ENCODE data around the gene PIGK.
"Not testable (repeated sequence)": the region's sequence is repeated elsewhere in the genome, so short reads cannot be mapped to it uniquely, and the experiment has no call there.

The PIGK gene

DNA sequence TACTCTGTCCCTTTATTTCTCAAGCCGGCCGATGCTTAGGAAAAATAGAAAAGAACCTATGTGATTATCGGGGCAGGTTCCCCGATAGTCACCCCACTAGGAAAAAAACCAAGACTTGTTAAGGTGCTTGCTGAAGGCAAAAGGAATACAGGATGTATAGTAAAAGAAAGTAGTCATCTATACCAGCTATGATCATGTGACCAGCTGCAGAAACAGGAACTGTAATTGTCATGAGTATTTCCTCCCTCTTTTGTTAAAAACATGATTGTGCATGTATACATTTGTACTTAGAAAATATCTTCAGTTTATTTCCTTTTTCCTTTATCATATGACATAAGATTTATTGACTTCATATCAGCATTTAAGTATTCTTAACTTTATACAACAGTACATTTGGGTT lies 30.5 kb downstream of the PIGK start:
- DNase-seq = no peak

DNA sequence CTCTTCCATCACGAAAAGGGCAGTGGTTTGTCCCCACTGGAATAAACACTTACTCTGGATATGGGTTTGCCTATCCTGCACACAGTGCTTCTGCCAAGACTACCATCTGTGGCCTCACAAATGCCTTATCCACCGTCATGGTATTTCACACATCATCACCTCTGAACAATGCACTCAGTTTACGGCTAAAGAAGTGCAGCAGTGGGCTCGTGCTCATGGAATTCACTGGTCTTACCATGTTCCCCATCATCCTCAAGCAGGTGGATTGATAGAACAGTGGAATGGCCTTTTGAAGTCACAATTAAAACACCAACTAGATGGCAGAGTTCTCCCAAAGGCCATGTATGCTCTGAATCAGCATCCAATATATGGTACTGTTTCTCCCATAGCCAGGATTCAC lies 32.3 kb downstream of the PIGK start:
- not testable (repeated sequence) for DNase-seq

DNA sequence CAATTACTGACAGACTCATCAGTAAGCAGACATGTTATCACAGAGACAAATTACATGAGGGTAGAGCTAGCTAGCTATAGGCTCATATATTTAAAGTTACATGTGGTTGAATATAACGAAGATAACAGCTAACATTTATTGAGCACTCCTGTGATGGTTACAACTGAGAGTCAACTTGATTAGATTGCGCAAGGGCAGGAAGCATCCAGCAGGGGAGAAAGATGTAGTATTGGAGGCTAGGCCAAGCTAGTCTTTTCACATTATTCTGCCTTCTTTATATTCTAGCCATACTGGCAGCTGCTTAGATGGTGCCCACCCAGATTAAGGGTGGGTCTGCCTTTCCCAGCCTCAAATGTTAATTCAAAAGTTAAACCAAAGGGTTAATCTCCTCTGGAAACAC lies 37.1 kb downstream of the PIGK start:
- DNase-seq = no peak

GRCh38 chr1:77179632-77180031 lies 39.6 kb downstream of the PIGK start:
- no peak for DNase-seq

GRCh38 chr1:77175230-77175844 lies 43.9 kb downstream of the PIGK start:
- DNase-seq = no peak

DNA sequence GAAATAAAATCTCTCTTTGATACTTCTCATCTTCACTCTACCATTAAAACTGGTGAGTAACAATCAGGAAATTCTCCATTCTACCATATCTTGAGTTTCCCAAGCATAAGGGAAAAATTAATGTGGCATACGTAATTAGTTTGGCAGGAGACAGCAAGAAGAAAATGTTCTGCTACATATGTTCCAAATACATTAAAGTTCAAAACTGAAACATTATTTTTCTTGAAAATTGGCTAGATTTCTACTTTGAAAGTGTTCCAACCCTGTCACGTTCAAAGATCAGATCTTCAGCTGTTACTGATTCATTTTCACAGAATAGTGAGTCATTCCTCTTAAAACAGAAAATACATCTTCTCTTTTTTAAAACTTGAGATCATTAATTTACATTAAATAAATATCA lies 48.5 kb downstream of the PIGK start:
- DNase-seq = no peak

DNA sequence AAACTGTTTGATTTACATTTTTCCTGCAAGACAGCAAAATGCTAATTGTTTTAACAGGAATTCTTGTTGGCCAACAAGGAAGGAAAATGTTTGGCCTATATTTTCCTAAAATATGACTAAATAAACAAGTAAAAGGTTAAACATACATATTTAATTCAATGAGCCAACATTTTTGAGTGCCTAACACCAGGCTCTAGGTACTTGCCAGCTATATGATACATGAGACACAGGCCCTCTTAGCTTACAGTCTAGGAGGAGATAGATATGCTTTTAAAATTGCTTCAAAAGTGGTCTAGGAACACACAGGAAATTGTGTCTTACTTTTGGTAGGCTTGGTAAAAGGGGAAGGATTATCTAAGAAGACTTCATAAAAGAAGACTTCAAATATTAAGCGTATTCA lies 50.9 kb downstream of the PIGK start:
- no peak for DNase-seq

- DNase-seq = no peak
Measured at GRCh38 chr1:77164434-77164944, 54.7 kb downstream of the PIGK start.

GRCh38 chr1:77159706-77160105 lies 59.5 kb downstream of the PIGK start:
- not testable (repeated sequence) for DNase-seq

- DNase-seq = no peak
Measured at GRCh38 chr1:77156214-77156613, 63.0 kb downstream of the PIGK start.

DNA sequence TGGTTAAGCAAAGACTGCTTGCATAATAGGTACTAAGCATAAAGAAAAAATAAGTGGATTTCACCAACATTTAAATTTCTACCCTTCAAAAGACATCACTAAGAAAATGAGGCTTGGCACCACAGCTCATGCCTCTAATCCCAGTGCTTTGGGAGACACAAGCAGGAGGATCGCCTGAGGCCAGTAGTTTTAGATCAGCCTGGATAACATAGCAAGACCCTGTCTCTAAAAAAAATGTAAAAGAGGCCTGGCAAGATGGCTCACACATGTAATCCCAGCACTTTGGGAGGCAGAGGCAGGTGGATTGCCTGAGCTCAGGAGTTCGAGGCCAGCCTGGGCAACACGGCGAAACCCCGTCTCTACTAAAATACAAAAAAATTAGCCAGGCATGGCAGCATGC lies 73.0 kb downstream of the PIGK start:
- DNase-seq = no peak

DNA sequence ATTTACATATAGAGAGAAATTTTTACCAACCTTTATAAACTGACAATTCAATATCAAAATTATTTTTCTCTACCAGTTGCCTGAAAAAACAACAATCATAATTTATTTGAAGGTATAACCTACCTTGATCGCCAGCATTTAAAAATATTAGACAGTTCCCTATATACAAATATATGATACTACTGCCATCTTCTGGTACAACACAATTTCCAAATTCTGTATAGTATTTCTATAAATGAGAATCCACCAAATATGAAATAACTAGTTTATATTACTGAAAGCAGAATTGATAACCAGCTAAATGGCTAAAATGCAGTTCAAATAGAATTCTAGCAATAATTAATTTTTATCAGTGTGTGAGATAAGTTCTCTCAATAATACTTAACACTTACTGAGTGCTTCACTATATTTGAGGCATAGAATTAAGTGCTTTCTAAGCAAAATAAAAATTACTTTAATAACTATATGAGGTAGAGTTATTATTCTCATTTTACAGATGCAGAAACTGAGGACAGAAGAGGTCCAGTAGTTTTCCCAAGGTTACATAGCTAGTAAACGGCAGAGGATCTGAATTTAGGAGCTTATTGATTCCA lies 75.6 kb downstream of the PIGK start:
- no peak for DNase-seq

- no peak for DNase-seq
Measured at GRCh38 chr1:77139389-77139788, 79.8 kb downstream of the PIGK start.

DNA sequence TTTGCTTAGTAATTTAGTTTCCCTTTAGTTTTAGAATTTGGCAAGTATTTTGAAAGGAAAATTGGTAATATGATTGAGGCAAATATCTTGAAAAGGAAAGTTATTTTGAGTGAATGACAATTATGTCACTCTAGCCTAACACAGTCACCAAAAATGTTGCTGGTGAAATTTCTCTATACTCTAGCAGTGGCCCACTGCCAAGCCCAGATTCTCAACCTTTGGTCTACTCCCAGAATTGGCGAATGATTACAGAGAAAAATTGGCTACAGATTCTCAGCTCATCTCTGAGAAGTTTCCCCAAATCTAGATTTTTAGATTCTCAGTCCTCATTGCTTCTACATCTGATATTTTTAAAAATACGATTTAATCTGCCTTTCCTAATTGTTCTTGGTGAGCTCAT lies 84.9 kb downstream of the PIGK start:
- DNase-seq = no peak

GRCh38 chr1:77133731-77134358 lies 85.4 kb downstream of the PIGK start:
- DNase-seq = no peak

DNA sequence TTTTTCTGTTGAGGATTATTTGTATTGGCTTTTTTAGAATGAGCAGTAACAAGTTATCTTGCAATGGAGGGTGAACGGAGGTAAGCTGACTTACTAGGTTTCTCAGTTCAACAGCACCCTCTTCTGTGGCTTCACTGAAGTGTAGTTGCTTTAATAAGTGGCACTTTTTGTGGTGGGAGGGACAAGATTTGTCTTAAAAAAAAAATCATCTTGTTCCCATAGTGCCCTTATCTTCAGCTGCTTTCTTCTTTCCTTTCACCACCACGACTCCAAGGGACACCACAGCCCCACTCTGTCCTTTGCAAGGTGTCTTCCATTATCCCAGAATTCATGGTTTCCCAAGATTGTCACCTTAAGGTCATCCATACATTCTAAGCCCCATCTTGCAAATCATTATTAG lies 92.9 kb downstream of the PIGK start:
- DNase-seq = peak; percentile 43

- DNase-seq = no peak
Measured at GRCh38 chr1:77121503-77121902, 97.7 kb downstream of the PIGK start.

DNA sequence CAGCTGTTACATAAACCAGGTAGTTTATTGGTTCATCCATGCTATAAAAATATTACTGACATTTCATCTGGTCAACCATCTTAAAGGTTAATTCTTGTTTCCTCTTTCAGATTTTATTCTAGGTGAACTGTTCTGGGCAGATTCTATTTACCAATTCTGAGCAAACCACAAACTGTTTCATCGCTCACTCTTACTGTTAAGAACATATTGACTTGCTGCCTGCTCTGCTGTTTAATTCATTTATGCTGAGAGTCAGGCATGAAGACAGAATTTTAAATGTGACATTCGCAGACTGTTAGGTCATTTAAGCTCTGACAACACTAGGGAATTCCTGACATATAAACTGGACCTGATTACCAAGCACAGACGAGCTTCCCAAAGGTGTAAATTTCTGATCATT lies 98.3 kb downstream of the PIGK start:
- DNase-seq = no peak

DNA sequence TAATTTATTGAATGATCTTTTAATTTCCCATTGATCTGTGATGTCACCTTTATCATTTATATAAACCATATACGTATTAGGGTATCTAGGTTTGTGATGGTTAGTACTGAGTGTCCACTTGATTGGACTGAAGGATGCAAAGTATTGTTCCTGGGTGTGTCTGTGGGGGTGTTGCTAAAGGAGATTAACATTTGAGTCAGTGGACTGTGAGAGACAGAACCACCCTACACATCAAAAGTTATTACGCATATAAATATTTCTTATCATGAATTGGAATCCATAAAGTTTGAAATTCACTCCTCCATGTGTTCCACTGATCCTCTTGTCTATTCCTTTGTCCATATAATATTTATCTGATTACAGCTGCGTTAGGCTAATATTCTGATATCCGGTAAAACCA lies 100.5 kb downstream of the PIGK start:
- no peak for DNase-seq

DNA sequence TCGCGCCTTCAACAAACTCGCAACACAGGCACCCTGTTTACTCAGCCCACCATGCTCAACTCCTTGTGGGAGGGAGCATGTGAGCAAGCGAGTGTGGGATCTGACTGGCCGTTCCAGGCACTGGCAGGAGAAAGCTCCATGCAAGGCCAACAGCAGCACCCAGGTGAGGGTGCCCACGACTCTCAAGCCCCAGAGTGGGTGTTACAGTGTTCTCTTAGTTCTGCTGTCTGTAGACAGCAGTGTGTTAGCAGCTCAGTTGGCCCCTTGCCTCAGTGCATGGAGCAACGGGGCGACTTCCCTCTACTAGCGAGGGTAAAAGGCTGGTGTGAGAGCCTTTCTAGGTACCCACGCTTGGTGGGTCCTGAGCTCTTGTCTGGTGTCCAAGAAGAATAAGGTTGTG lies 114.6 kb downstream of the PIGK start:
- no peak for DNase-seq

GRCh38 chr1:77103486-77103885 lies 115.7 kb downstream of the PIGK start:
- no peak for DNase-seq

DNA sequence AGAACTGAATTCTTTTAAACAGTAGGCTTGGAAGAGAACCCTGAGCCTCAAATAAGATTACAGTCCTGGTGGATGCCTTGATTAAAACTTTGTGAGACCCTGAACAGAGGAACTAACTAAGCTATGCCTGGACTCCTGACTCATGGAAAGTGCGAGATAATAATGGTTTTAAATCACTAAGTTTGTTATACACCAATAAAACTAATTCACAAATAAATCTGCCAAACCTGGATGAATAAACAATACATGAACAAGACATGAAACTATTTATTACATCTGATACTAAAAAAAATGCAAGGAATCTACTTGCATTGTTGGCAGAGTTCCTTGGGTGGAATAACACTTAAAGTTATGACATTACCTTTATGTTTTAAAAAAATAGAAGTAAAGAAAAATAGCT lies 118.4 kb downstream of the PIGK start:
- no peak for DNase-seq

DNA sequence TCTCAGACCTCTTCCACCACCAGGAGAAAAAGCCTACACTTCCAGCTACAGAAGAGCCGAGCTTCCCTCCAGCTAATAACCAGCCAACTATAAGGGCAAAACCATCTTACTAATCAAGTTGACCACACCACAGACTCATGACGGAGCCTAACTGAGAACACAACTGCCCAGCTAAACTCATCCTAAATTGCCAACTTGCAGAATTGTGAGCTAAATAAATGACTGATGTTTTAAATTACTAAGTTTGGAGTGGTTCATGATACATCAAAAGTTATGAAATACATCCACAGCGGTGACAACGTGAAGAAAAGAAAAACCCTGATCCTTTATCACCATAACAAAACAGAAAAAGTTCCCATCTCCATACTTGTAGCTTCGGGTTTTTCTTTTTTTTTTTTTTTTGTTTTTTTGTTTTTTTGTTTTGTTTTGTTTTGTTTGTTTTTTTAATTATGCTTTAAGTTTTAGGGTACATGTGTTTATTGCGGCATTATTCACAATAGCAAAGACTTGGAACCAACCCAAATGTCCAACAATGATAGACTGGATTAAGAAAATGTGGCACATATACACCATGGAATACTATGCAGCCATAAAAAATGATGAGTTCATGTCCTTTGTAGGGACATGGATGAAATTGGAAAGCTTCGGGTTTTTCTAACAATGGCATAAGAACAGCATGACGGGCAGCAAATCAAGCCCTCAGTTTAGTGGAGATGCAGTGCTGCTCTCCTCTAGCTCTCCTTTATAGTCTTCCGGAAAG lies 122.6 kb downstream of the PIGK start:
- DNase-seq = no peak

DNA sequence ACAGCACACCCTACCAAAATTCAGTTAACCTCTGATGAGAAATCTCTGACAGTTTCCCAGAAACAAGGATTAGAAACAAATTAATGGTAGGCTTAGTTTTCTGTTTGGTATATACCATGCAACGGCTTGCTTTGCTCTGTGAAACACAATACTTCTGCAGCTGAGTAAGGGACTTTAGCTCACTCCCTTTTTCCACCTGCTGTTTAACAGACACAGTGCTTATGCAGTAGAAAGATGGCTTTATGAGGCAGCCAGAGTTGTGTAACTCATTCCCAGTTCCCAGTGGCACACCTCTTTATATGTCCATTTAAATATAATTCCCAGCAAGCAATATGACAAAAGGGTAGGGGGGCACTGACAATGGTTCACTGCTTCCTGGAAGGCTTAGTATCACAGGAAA lies 124.0 kb downstream of the PIGK start:
- no peak for DNase-seq

All from NCI-H1048 (cell line).